Upper lobe of left lung (tissue), 6 donors: ENCODE measurements around the gene LTBP1. TPM values are rescaled to one million over a fixed set of nuclear protein-coding genes. Genes with fewer than 3 reads are reported as not detected.
"Not testable (repeated sequence)": the region's sequence is repeated elsewhere in the genome, so short reads cannot be mapped to it uniquely, and the experiment has no call there.

Source experiments
- ATAC-seq, 2 donors: fragments of 200-7000 bp; cut with Tn5 transposase; one replicate each; pipeline ENCODE4 v1.9.1; 2022; ENCODE audit warnings: mild to moderate bottlenecking in 2 of 2, moderate library complexity in 2 of 2; ENCODE audit not compliant: low FRiP score in 2 of 2
- DNase-seq, 2 donors: peaks; one replicate each; pipeline ENCODE4 v3.0.0-alpha.2; 2019 to 2020
- H3K27ac ChIP-seq, 4 donors: fragments of 200-600 bp; sonication (generic); one replicate each; pipeline ENCODE4 v1.5.1; 2016 to 2019
- H3K27me3 ChIP-seq, 4 donors: fragments of 200-600 bp; sonication (generic); one replicate each; pipeline ENCODE4 v1.5.1; 2017 to 2019
- H3K36me3 ChIP-seq, 4 donors: fragments of 200-600 bp; sonication (generic); one replicate each; pipeline ENCODE4 v1.5.1; 2016 to 2019
- H3K4me1 ChIP-seq, 4 donors: fragments of 200-600 bp; sonication (generic); one replicate each; pipeline ENCODE4 v1.5.1; 2018 to 2019
- H3K4me3 ChIP-seq, 4 donors: fragments of 200-600 bp; sonication (generic); one replicate each; pipeline ENCODE4 v1.5.1; 2017 to 2019; ENCODE audit warnings: mild to moderate bottlenecking in 2 of 4, moderate library complexity in 1 of 4
- H3K9me3 ChIP-seq, 4 donors: fragments of 200-600 bp; sonication (generic); one replicate each; pipeline ENCODE4 v1.5.1; 2018 to 2019
- CTCF ChIP-seq, 6 experiments: fragments of 450-650 bp in 4 of 6; fragments of 200-600 bp in 2 of 6; sonication (generic) in 2 of 6; IDR thresholded peaks; one replicate each; pipeline ENCODE4 v1.5.1; 2016 to 2019; ENCODE audit warnings: antibody characterized with exemption in 6 of 6
- EP300 ChIP-seq, 4 donors: sonication (generic); formaldehyde crosslinking; IDR thresholded peaks; one replicate each; pipeline ENCODE4 v1.5.1; 2017; ENCODE audit warnings: antibody characterized with exemption in 4 of 4, control low read depth in 2 of 4
- POLR2A ChIP-seq, 4 donors: fragments of 450-650 bp; IDR thresholded peaks; one replicate each; pipeline ENCODE4 v1.5.1; 2016 to 2017; ENCODE audit warnings: antibody characterized with exemption in 4 of 4, mild to moderate bottlenecking in 2 of 4
- POLR2AphosphoS5 ChIP-seq, 2 donors: sonication (generic); formaldehyde crosslinking; IDR thresholded peaks; one replicate each; pipeline ENCODE4 v1.5.1; 2017; ENCODE audit warnings: antibody characterized with exemption in 2 of 2
- WGBS, 2 donors: methylation state at CpG; one replicate each; pipeline ENCODE4 v1.1.5; 2017 to 2018; 5-methylcytosine and 5-hydroxymethylcytosine counted together
- total RNA-seq, 6 donors: library from RNA; depleted of rRNA in 4 of 6; stranded (reverse); fragments of >200 nt in 4 of 6; gene quantifications; one replicate each; pipeline versions ENCODE4 v1.1.0 to v1.2.1, GENCODE V29; 2016 to 2021
- donor health status: DM: no; HTN: no; CAD: no; lungs with moderate emphysema.
- donor health status: DM: no; HTN: yes; CAD: no; lungs with severe emphysema.

Gene LTBP1
- total RNA-seq, 6 donors from 2014 or later = 11.5 to 45.0 (median 27.1) TPM

GRCh38 chr2:32981612-32982011 lies 34.9 kb downstream of the LTBP1 start:
- H3K27me3 ChIP-seq = no peaks in the 10 kb centered on the region
- no peak overlapping the region for H3K27ac ChIP-seq
- H3K4me1 ChIP-seq = no peaks in the 10 kb centered on the region
- 87 to 90% methylated on average over 4 of the region's 4 CpGs for WGBS, 2 donors
- TF ChIP-seq CTCF (IDR thresholded peaks at IDR 0.05) (no peak), POLR2AphosphoS5 (IDR thresholded peaks at IDR 0.05) (no peak), POLR2A (IDR thresholded peaks at IDR 0.05) (no peak), EP300 (IDR thresholded peaks at IDR 0.05) (no peak)
- no peaks in the 10 kb centered on the region for H3K9me3 ChIP-seq
- no peak overlapping the region for H3K4me3 ChIP-seq
- ATAC-seq (no peak), DNase-seq (no peak)
- no peaks in the 10 kb centered on the region for H3K36me3 ChIP-seq

- not testable (repeated sequence) for ATAC-seq
Observed at GRCh38 chr2:32983193-32983924, 36.6 kb downstream of the LTBP1 start.

GRCh38 chr2:32986480-32986879 lies 39.7 kb downstream of the LTBP1 start:
- no peak for ATAC-seq
- Histone ChIP-seq H3K36me3 (no peaks in the 10 kb centered on the region), H3K9me3 (no peaks in the 10 kb centered on the region), H3K4me1 (no peaks in the 10 kb centered on the region), H3K27me3 (no peaks in the 10 kb centered on the region), H3K4me3 (no peak overlapping the region), H3K27ac (no peak overlapping the region)
- 93 to 96% methylated on average over 4 of the region's 4 CpGs for WGBS, 2 donors
- TF ChIP-seq POLR2AphosphoS5 (IDR thresholded peaks at IDR 0.05) (no peak), POLR2A (IDR thresholded peaks at IDR 0.05) (no peak), CTCF (IDR thresholded peaks at IDR 0.05) (no peak), EP300 (IDR thresholded peaks at IDR 0.05) (no peak)
- DNase-seq = no peak

More at GRCh38 chr2:32983193-32983924, 36.6 kb downstream of the LTBP1 start:
- not testable (repeated sequence) for H3K9me3 ChIP-seq, H3K27ac ChIP-seq, H3K4me3 ChIP-seq, H3K36me3 ChIP-seq, H3K27me3 ChIP-seq, DNase-seq, H3K4me1 ChIP-seq
- WGBS, 2 donors = 79 to 91% methylated on average over 5 of the region's 5 CpGs

- Histone ChIP-seq H3K4me1 (no peaks in the 10 kb centered on the region), H3K27ac (no peak overlapping the region), H3K27me3 (no peaks in the 10 kb centered on the region), H3K4me3 (no peak overlapping the region), H3K36me3 (no peaks in the 10 kb centered on the region), H3K9me3 (no peaks in the 10 kb centered on the region)
- TF ChIP-seq EP300 (IDR thresholded peaks at IDR 0.05) = no peak
- TF ChIP-seq CTCF (IDR thresholded peaks at IDR 0.05) = no peak
- TF ChIP-seq POLR2A (IDR thresholded peaks at IDR 0.05) = no peak
- TF ChIP-seq POLR2AphosphoS5 (IDR thresholded peaks at IDR 0.05) = no peak
- 84 to 94% methylated on average over 3 of the region's 3 CpGs for WGBS, 2 donors
- DNase-seq = no peak
- no peak for ATAC-seq
Observed at GRCh38 chr2:32988525-32988924, 41.8 kb downstream of the LTBP1 start.

- ATAC-seq = no peak
- WGBS, 2 donors = 0% methylated on average over 1 of the region's 1 CpG
- H3K4me1 ChIP-seq = no peaks in the 10 kb centered on the region
- H3K27me3 ChIP-seq = no peaks in the 10 kb centered on the region
- DNase-seq = no peak
- H3K27ac ChIP-seq = no peak overlapping the region
- no peaks in the 10 kb centered on the region for H3K9me3 ChIP-seq
- no peak for TF ChIP-seq POLR2AphosphoS5 (IDR thresholded peaks at IDR 0.05)
- TF ChIP-seq EP300 (IDR thresholded peaks at IDR 0.05) = no peak
- no peak for TF ChIP-seq POLR2A (IDR thresholded peaks at IDR 0.05)
- TF ChIP-seq CTCF (IDR thresholded peaks at IDR 0.05) = no peak
- H3K36me3 ChIP-seq = no peaks in the 10 kb centered on the region
- H3K4me3 ChIP-seq = no peak overlapping the region
Observed at GRCh38 chr2:32990556-32990955, 43.8 kb downstream of the LTBP1 start.
